Immature natural killer cell (primary cell): ENCODE measurements around the gene SINHCAF. TPM values are rescaled to one million over a fixed set of nuclear protein-coding genes. Genes with fewer than 3 reads are reported as not detected.

Experiments
- DNase-seq, 3 donors: peaks; one replicate each; pipeline ENCODE4 v3.0.0; 2022; ENCODE audit warnings: mixed read lengths in 1 of 3
- H3K27ac Mint-ChIP-seq, 6 donors: one replicate each; pipeline ENCODE4 v1.8.0; 2020; ENCODE audit warnings: mixed read lengths in 6 of 6, mild to moderate bottlenecking in 5 of 6, inconsistent platforms in 4 of 6, moderate library complexity in 3 of 6
- H3K27me3 Mint-ChIP-seq, 3 donors: one replicate each; pipeline ENCODE4 v1.8.0; 2020 to 2021; ENCODE audit warnings: low read depth in 3 of 3, mild to moderate bottlenecking in 3 of 3, mixed read lengths in 3 of 3, moderate library complexity in 3 of 3, inconsistent platforms in 1 of 3
- H3K36me3 Mint-ChIP-seq, 3 donors: one replicate each; pipeline ENCODE4 v1.8.0; 2020; ENCODE audit warnings: mixed read lengths in 3 of 3, inconsistent platforms in 2 of 3, mild to moderate bottlenecking in 2 of 3
- H3K4me1 Mint-ChIP-seq, 2 donors: one replicate each; pipeline ENCODE4 v1.8.0; 2020; ENCODE audit warnings: inconsistent platforms in 2 of 2, mild to moderate bottlenecking in 2 of 2, mixed read lengths in 2 of 2, moderate library complexity in 1 of 2
- H3K4me3 Mint-ChIP-seq, 5 donors: one replicate each; pipeline ENCODE4 v1.8.0; 2020; ENCODE audit warnings: mild to moderate bottlenecking in 5 of 5, mixed read lengths in 5 of 5, inconsistent platforms in 3 of 5, moderate library complexity in 3 of 5
- H3K9me3 Mint-ChIP-seq, 6 donors: one replicate each; pipeline ENCODE4 v1.8.0; 2020; ENCODE audit warnings: mild to moderate bottlenecking in 6 of 6, mixed read lengths in 6 of 6, inconsistent platforms in 4 of 6, moderate library complexity in 3 of 6
- polyA plus RNA-seq, 3 donors: library from polyadenylated mRNA; unstranded; fragments of 300-500 nt; fragmentation: Illumina TruSeq; gene quantifications; one replicate each; pipeline ENCODE4 v1.2.3, GENCODE V29; 2021

Gene SINHCAF
- polyA plus RNA-seq, 3 donors from 2014 or later, result 36.8 to 45.7 (median 41.9) TPM

DNA sequence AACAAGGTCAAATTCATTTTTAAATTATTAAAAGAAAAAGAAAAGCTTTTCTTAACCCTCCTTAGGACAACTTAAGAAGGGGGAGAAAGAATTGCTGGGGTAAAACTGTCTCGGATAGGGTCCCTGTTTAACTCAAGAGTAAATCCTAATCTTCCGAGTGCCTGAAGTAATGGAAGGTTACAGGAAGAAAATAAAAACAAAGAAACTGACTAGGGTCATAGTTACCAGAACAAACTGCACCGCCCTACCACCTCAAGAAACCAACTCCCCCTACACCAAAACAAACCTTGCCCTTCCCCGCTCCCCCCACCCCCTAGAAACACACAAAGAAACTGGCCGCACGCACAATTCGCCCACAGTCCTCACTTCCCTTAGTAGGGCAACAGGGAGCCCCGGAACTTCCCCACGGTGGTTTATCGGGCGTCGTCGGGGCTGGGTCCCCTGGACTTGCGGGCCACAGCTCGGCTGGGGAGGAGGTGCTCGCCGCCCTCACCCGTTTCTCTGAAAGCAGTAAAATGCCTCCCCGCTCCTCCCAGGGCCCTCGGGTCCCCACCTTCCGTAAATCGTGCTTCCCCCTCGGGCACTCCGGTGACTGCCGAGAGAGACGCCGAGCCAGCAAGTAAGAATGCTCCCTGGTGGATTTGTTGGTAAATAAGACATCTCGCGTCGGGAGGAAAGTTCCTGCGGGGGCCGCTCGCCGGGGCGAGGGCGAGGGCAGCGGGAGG, 2.4 kb downstream of the SINHCAF start:
- no peaks in the 10 kb centered on the region for H3K9me3 Mint-ChIP-seq

DNA sequence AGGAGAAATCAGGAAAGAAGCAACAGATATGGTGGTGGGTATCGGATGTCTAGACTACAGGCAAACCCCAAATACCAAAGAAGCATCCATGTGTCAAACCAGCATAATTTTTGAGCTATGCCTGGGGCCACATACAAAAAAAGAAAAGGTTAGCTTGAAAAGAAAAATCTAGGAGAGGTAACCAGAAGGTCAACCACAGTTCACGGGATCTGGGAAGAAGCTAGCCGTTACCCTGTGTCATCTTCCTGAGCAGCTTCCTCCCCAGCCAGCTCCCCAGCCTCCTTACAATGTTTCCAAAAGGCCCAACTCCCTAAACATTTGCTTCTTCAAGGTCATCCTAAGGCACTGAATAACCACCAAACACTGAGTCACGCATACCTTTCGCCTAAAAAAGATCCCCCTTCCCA, 3.1 kb downstream of the SINHCAF start:
- no peak for DNase-seq
- Mint-ChIP-seq H3K27ac (peak overlapping the region; percentile 17 to 94 (median 75)), H3K36me3 (no peaks in the 10 kb centered on the region), H3K9me3 (no peaks in the 10 kb centered on the region), H3K4me3 (peak overlapping the region; percentile 58 to 99 (median 95)), H3K27me3 (peaks cover 14 to 22% (median 15%) of the 10 kb centered on the region in 3 donors), H3K4me1 (peaks cover 41 to 70% of the 10 kb centered on the region in 2 donors)

More for the DNA sequence above, 2.4 kb downstream of the SINHCAF start:
- H3K27me3 Mint-ChIP-seq, result peaks cover 14 to 22% (median 15%) of the 10 kb centered on the region in 3 donors
- H3K4me1 Mint-ChIP-seq, result peaks cover 34 to 62% of the 10 kb centered on the region in 2 donors
- H3K4me3 Mint-ChIP-seq, result peak overlapping the region; percentile 94 to 99 (median 95)
- peak in 1 of 3 donors; percentile 60 for DNase-seq
- no peaks in the 10 kb centered on the region for H3K36me3 Mint-ChIP-seq
- H3K27ac Mint-ChIP-seq, result peak overlapping the region; percentile 68 to 96 (median 92)

GRCh38 chr12:31321897-31322228, 4.1 kb downstream of the SINHCAF start:
- no peaks in the 10 kb centered on the region for H3K9me3 Mint-ChIP-seq
- DNase-seq, result no peak

DNA sequence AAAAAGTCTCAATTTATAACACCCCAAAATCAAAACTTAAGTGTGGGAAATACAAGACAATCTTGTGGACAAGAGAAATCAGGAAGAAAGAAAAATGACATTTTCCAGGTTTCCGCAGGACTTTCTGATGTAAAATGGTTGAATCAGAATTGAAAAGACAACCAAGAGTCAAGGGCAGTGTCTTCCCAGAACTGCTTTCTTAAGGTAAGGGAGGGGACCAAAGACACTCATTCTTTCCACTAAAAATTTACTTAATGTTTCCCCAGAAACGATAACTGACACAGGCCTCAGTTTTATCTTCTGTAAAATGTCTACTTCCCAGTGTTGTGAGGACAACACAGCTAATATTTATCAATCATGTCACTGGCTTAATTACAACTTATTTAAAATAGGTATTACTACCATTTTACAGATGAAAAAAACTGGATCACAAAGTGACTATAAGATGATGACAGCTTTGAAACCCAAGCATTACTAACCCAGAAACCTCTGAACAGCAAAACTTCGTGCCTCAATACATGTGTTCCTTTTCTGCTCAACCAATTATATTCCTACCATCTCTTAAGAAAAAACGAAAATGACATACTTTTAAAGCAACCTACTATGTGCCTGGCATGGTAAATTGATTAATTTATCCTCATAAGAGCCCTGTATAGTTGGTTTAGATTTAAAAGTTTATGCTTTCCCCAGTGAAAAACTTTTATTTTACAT, 4.6 kb downstream of the SINHCAF start:
- DNase-seq, result no peak
- Mint-ChIP-seq H3K4me3 (no peak overlapping the region), H3K27me3 (peaks cover 14 to 22% (median 17%) of the 10 kb centered on the region in 3 donors)

More at GRCh38 chr12:31321897-31322228, 4.1 kb downstream of the SINHCAF start:
- Mint-ChIP-seq H3K4me3 (peak overlapping the region in 1 of 5 donors; percentile 25), H3K27ac (peak overlapping the region in 2 of 6 donors; percentile 4 to 46), H3K27me3 (peaks cover 14 to 22% (median 17%) of the 10 kb centered on the region in 3 donors), H3K4me1 (peaks cover 51 to 74% of the 10 kb centered on the region in 2 donors), H3K36me3 (no peaks in the 10 kb centered on the region)

DNA sequence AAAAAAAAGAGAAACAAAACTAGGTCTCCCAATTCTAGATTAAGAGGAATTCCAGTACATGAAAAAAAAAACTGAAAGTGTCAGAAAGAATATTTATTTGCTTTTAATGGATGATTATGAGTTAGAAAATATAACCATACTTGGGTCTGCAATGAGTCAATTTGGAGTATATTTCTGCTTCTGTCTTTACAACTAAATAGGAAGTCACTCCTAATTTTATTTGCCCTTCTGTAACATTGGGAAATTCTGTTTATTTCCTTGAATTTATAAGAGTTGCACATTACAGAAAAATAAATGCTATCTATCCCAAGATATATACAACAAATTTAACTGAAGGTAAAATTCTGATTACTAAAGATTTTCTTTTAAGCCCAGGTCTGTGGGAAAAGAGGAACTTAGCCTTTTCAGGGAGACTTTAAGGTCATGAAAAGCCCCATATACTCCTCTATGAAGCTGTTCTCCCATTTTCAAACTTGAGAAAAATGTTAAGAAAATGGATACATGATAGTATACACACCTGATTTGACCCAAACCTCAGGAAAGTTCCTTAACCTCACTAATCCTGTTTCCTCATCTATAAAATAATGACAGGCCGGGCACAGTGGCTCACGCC, 7.2 kb downstream of the SINHCAF start:
- Mint-ChIP-seq H3K27me3 (peaks cover 3 to 12% (median 6%) of the 10 kb centered on the region in 3 donors), H3K4me3 (peak overlapping the region in 1 of 5 donors; percentile 91), H3K27ac (peak overlapping the region in 4 of 6 donors; percentile 87 to 94 (median 90)), H3K9me3 (no peaks in the 10 kb centered on the region), H3K36me3 (no peaks in the 10 kb centered on the region), H3K4me1 (peaks cover 45 to 84% of the 10 kb centered on the region in 2 donors)
- DNase-seq, result no peak

More for the DNA sequence above, 4.6 kb downstream of the SINHCAF start:
- Mint-ChIP-seq H3K4me1 (peaks cover 51 to 74% of the 10 kb centered on the region in 2 donors), H3K27ac (peak overlapping the region in 1 of 6 donors; percentile 21), H3K36me3 (no peaks in the 10 kb centered on the region), H3K9me3 (no peaks in the 10 kb centered on the region)

DNA sequence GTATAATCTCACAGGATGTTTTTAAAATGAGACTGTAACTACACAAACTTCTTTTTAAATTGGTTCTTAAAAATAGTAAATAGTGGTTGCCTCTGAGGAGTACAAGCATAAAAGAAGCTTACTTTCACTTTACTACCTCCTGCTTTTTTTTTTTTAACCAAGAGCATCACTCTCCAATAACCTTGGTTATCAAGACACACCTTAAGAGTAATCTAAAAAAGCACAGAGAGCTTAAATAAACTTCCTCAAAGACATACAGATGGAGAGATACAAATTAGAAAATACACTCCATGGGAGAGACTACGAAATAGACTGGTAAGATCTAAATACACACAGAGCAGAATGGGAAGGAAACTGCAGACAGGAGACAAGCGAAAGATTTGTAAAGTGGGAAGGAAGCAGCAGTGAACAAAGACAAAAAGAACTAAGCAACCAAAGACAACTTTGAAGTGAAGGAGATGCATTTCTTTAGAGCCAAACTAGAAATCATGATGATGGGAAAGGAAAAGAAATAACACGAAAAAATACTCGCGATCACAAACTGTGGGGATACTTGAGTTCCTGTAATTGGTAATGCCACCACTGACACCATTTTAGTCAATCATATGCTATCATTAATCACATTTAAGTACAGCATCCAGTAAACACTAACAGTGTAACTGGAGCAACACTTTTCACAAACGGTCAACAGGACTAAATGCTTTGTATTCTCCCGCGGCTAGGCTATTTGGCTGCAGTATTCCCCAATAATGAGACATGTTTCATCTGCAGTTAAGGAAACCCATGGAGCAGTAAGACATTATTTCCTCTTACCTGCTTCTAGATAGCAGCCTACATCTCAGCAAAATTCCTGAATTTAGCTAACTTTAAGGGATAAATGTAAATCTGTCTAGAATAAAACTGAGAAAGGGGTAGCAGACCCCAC, 8.2 kb downstream of the SINHCAF start:
- DNase-seq, result peak; percentile 19 to 30 (median 22)
- no peaks in the 10 kb centered on the region for H3K9me3 Mint-ChIP-seq
- peaks cover 36 to 76% of the 10 kb centered on the region in 2 donors for H3K4me1 Mint-ChIP-seq
- no peaks in the 10 kb centered on the region for H3K36me3 Mint-ChIP-seq
- peak overlapping the region; percentile 86 to 92 (median 89) for H3K4me3 Mint-ChIP-seq
- peaks cover 0 to 4% (median 2%) of the 10 kb centered on the region in 3 donors for H3K27me3 Mint-ChIP-seq
- peak overlapping the region; percentile 87 to 95 (median 92) for H3K27ac Mint-ChIP-seq

DNA sequence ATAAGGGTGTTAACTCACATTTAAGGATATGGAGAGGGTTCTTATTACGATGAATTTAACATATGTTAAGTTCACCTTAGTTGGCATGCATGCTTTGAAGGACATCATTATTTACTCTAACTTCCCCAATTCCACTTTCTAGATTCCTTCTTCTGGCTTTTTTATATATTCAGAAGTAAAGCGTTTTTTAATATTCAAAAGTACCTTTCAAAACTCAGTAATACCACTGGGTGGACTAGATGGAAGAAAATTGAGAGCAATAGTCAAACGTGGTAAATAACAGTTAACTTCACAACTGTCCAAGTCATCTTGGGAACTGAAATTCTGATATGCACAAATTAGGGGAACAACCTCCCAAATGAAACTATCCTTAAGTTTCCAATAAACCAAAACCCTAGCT, 9.1 kb downstream of the SINHCAF start:
- no peak for DNase-seq
- no peaks in the 10 kb centered on the region for H3K9me3 Mint-ChIP-seq
- peaks cover 0 to 3% (median 0%) of the 10 kb centered on the region in 3 donors for H3K36me3 Mint-ChIP-seq

GRCh38 chr12:31315784-31316465, 10.0 kb downstream of the SINHCAF start:
- Mint-ChIP-seq H3K4me3 (no peak overlapping the region), H3K4me1 (peaks cover 31 to 74% of the 10 kb centered on the region in 2 donors), H3K27me3 (peaks cover 0 to 2% (median 2%) of the 10 kb centered on the region in 3 donors), H3K9me3 (no peaks in the 10 kb centered on the region), H3K36me3 (peaks cover 0 to 5% (median 4%) of the 10 kb centered on the region in 3 donors), H3K27ac (peak overlapping the region in 2 of 6 donors; percentile 21 to 47)
- no peak for DNase-seq

More for the DNA sequence above, 9.1 kb downstream of the SINHCAF start:
- H3K4me3 Mint-ChIP-seq, result peak overlapping the region; percentile 86 to 92 (median 89)
- H3K27ac Mint-ChIP-seq, result peak overlapping the region; percentile 87 to 95 (median 92)
- peaks cover 0 to 4% (median 2%) of the 10 kb centered on the region in 3 donors for H3K27me3 Mint-ChIP-seq
- H3K4me1 Mint-ChIP-seq, result peaks cover 30 to 75% of the 10 kb centered on the region in 2 donors

- DNase-seq, result no peak
- peaks cover 32 to 75% of the 10 kb centered on the region in 2 donors for H3K4me1 Mint-ChIP-seq
- H3K27me3 Mint-ChIP-seq, result peaks cover 0 to 2% (median 2%) of the 10 kb centered on the region in 3 donors
- H3K27ac Mint-ChIP-seq, result no peak overlapping the region
- peaks cover 0 to 7% (median 4%) of the 10 kb centered on the region in 3 donors for H3K36me3 Mint-ChIP-seq
- no peaks in the 10 kb centered on the region for H3K9me3 Mint-ChIP-seq
- no peak overlapping the region for H3K4me3 Mint-ChIP-seq
Measured at GRCh38 chr12:31315044-31315715, 10.8 kb downstream of the SINHCAF start.

GRCh38 chr12:31312431-31312830, 13.5 kb downstream of the SINHCAF start:
- H3K27ac Mint-ChIP-seq, result peak overlapping the region in 1 of 6 donors; percentile 32
- H3K9me3 Mint-ChIP-seq, result no peaks in the 10 kb centered on the region
- no peak for DNase-seq
- H3K27me3 Mint-ChIP-seq, result no peaks in the 10 kb centered on the region
- no peak overlapping the region for H3K4me3 Mint-ChIP-seq
- H3K4me1 Mint-ChIP-seq, result peaks cover 15 to 66% of the 10 kb centered on the region in 2 donors
- peaks cover 0 to 7% (median 4%) of the 10 kb centered on the region in 3 donors for H3K36me3 Mint-ChIP-seq

- no peak overlapping the region for H3K27ac Mint-ChIP-seq
- H3K9me3 Mint-ChIP-seq, result no peaks in the 10 kb centered on the region
- no peaks in the 10 kb centered on the region for H3K27me3 Mint-ChIP-seq
- peaks cover 8 to 62% of the 10 kb centered on the region in 2 donors for H3K4me1 Mint-ChIP-seq
- H3K4me3 Mint-ChIP-seq, result no peak overlapping the region
- H3K36me3 Mint-ChIP-seq, result peaks cover 0 to 7% (median 4%) of the 10 kb centered on the region in 3 donors
- DNase-seq, result no peak
Measured at GRCh38 chr12:31311634-31312258, 14.2 kb downstream of the SINHCAF start.
